ENCODE results near the gene TBC1D22A.

The TBC1D22A gene

GRCh38 chr22:46861468-46862367 is 99.3 kb downstream of the TBC1D22A start:
- no peak overlapping the region for H3K27ac ChIP-seq (ENCODE audit: low read length)
- no peak overlapping the region for H3K9ac ChIP-seq (ENCODE audit: low read length in 2 of 2)
- H3K9me3 ChIP-seq (ENCODE audit: control insufficient read depth in 2 of 2, low read length in 2 of 2), result no peaks in the 10 kb centered on the region
- H3K4me1 ChIP-seq (ENCODE audit: control insufficient read depth, insufficient read depth, low read length), result no peaks in the 10 kb centered on the region
- no peaks in the 10 kb centered on the region for H3K36me3 ChIP-seq (ENCODE audit: control insufficient read depth in 2 of 2, insufficient read depth in 2 of 2, low read length in 2 of 2)
- no peak overlapping the region for H3K4me3 ChIP-seq (ENCODE audit: low read length in 2 of 2)
- no peaks in the 10 kb centered on the region for H3K27me3 ChIP-seq (ENCODE audit: control insufficient read depth in 1 of 2, insufficient read depth in 2 of 2, low read length in 2 of 2)

GRCh38 chr22:46862418-46863324 is 100.2 kb downstream of the TBC1D22A start:
- no peaks in the 10 kb centered on the region for H3K36me3 ChIP-seq (ENCODE audit: control insufficient read depth in 2 of 2, insufficient read depth in 2 of 2, low read length in 2 of 2)
- no peak overlapping the region for H3K9ac ChIP-seq (ENCODE audit: low read length in 2 of 2)
- no peak overlapping the region for H3K4me3 ChIP-seq (ENCODE audit: low read length in 2 of 2)
- no peaks in the 10 kb centered on the region for H3K27me3 ChIP-seq (ENCODE audit: control insufficient read depth in 1 of 2, insufficient read depth in 2 of 2, low read length in 2 of 2)
- no peak overlapping the region for H3K27ac ChIP-seq (ENCODE audit: low read length)
- H3K4me1 ChIP-seq (ENCODE audit: control insufficient read depth, insufficient read depth, low read length), result no peaks in the 10 kb centered on the region
- no peaks in the 10 kb centered on the region for H3K9me3 ChIP-seq (ENCODE audit: control insufficient read depth in 2 of 2, low read length in 2 of 2)

- peaks cover 0 to 2% of the 10 kb centered on the region in 2 donors for H3K9me3 ChIP-seq (ENCODE audit: control insufficient read depth in 2 of 2, low read length in 2 of 2)
- no peak overlapping the region for H3K4me3 ChIP-seq (ENCODE audit: low read length in 2 of 2)
- no peak overlapping the region for H3K9ac ChIP-seq (ENCODE audit: low read length in 2 of 2)
- no peaks in the 10 kb centered on the region for H3K36me3 ChIP-seq (ENCODE audit: control insufficient read depth in 2 of 2, insufficient read depth in 2 of 2, low read length in 2 of 2)
- no peaks in the 10 kb centered on the region for H3K27me3 ChIP-seq (ENCODE audit: control insufficient read depth in 1 of 2, insufficient read depth in 2 of 2, low read length in 2 of 2)
- no peak overlapping the region for H3K27ac ChIP-seq (ENCODE audit: low read length)
- H3K4me1 ChIP-seq (ENCODE audit: control insufficient read depth, insufficient read depth, low read length), result no peaks in the 10 kb centered on the region
These were observed 101.3 kb downstream of the TBC1D22A start for GRCh38 chr22:46863794-46864193.

GRCh38 chr22:46864314-46865051 is 102.0 kb downstream of the TBC1D22A start:
- Histone ChIP-seq H3K4me1 (ENCODE audit: control insufficient read depth, insufficient read depth, low read length) (no peaks in the 10 kb centered on the region), H3K9ac (ENCODE audit: low read length in 2 of 2) (no peak overlapping the region), H3K27ac (ENCODE audit: low read length) (no peak overlapping the region), H3K27me3 (ENCODE audit: control insufficient read depth in 1 of 2, insufficient read depth in 2 of 2, low read length in 2 of 2) (no peaks in the 10 kb centered on the region), H3K36me3 (ENCODE audit: control insufficient read depth in 2 of 2, insufficient read depth in 2 of 2, low read length in 2 of 2) (no peaks in the 10 kb centered on the region), H3K9me3 (ENCODE audit: control insufficient read depth in 2 of 2, low read length in 2 of 2) (peaks cover 0 to 6% of the 10 kb centered on the region in 2 donors), H3K4me3 (ENCODE audit: low read length in 2 of 2) (no peak overlapping the region)

- no peaks in the 10 kb centered on the region for H3K4me1 ChIP-seq (ENCODE audit: control insufficient read depth, insufficient read depth, low read length)
- H3K4me3 ChIP-seq (ENCODE audit: low read length in 2 of 2), result no peak overlapping the region
- H3K9ac ChIP-seq (ENCODE audit: low read length in 2 of 2), result no peak overlapping the region
- no peaks in the 10 kb centered on the region for H3K36me3 ChIP-seq (ENCODE audit: control insufficient read depth in 2 of 2, insufficient read depth in 2 of 2, low read length in 2 of 2)
- peaks cover 0 to 6% of the 10 kb centered on the region in 2 donors for H3K9me3 ChIP-seq (ENCODE audit: control insufficient read depth in 2 of 2, low read length in 2 of 2)
- no peak overlapping the region for H3K27ac ChIP-seq (ENCODE audit: low read length)
- no peaks in the 10 kb centered on the region for H3K27me3 ChIP-seq (ENCODE audit: control insufficient read depth in 1 of 2, insufficient read depth in 2 of 2, low read length in 2 of 2)
These were observed 102.6 kb downstream of the TBC1D22A start for GRCh38 chr22:46865052-46865434.

- Histone ChIP-seq H3K4me1 (ENCODE audit: control insufficient read depth, insufficient read depth, low read length) (no peaks in the 10 kb centered on the region), H3K27me3 (ENCODE audit: control insufficient read depth in 1 of 2, insufficient read depth in 2 of 2, low read length in 2 of 2) (no peaks in the 10 kb centered on the region), H3K4me3 (ENCODE audit: low read length in 2 of 2) (no peak overlapping the region), H3K36me3 (ENCODE audit: control insufficient read depth in 2 of 2, insufficient read depth in 2 of 2, low read length in 2 of 2) (no peaks in the 10 kb centered on the region), H3K9ac (ENCODE audit: low read length in 2 of 2) (no peak overlapping the region), H3K27ac (ENCODE audit: low read length) (no peak overlapping the region), H3K9me3 (ENCODE audit: control insufficient read depth in 2 of 2, low read length in 2 of 2) (peaks cover 2 to 9% of the 10 kb centered on the region in 2 donors)
These were observed 103.2 kb downstream of the TBC1D22A start for GRCh38 chr22:46865642-46866041.

GRCh38 chr22:46866591-46866990 is 104.1 kb downstream of the TBC1D22A start:
- no peak overlapping the region for H3K27ac ChIP-seq (ENCODE audit: low read length)
- no peaks in the 10 kb centered on the region for H3K27me3 ChIP-seq (ENCODE audit: control insufficient read depth in 1 of 2, insufficient read depth in 2 of 2, low read length in 2 of 2)
- no peaks in the 10 kb centered on the region for H3K36me3 ChIP-seq (ENCODE audit: control insufficient read depth in 2 of 2, insufficient read depth in 2 of 2, low read length in 2 of 2)
- no peaks in the 10 kb centered on the region for H3K4me1 ChIP-seq (ENCODE audit: control insufficient read depth, insufficient read depth, low read length)
- H3K4me3 ChIP-seq (ENCODE audit: low read length in 2 of 2), result no peak overlapping the region
- no peak overlapping the region for H3K9ac ChIP-seq (ENCODE audit: low read length in 2 of 2)
- peaks cover 3 to 13% of the 10 kb centered on the region in 2 donors for H3K9me3 ChIP-seq (ENCODE audit: control insufficient read depth in 2 of 2, low read length in 2 of 2)

GRCh38 chr22:46867106-46867505 is 104.7 kb downstream of the TBC1D22A start:
- Histone ChIP-seq H3K27ac (ENCODE audit: low read length) (no peak overlapping the region), H3K36me3 (ENCODE audit: control insufficient read depth in 2 of 2, insufficient read depth in 2 of 2, low read length in 2 of 2) (no peaks in the 10 kb centered on the region), H3K9ac (ENCODE audit: low read length in 2 of 2) (no peak overlapping the region), H3K4me3 (ENCODE audit: low read length in 2 of 2) (no peak overlapping the region), H3K9me3 (ENCODE audit: control insufficient read depth in 2 of 2, low read length in 2 of 2) (peaks cover 3 to 13% of the 10 kb centered on the region in 2 donors), H3K4me1 (ENCODE audit: control insufficient read depth, insufficient read depth, low read length) (no peaks in the 10 kb centered on the region), H3K27me3 (ENCODE audit: control insufficient read depth in 1 of 2, insufficient read depth in 2 of 2, low read length in 2 of 2) (no peaks in the 10 kb centered on the region)

GRCh38 chr22:46869329-46869728 is 106.9 kb downstream of the TBC1D22A start:
- H3K27me3 ChIP-seq (ENCODE audit: control insufficient read depth in 1 of 2, insufficient read depth in 2 of 2, low read length in 2 of 2), result no peaks in the 10 kb centered on the region
- no peak overlapping the region for H3K27ac ChIP-seq (ENCODE audit: low read length)
- H3K9ac ChIP-seq (ENCODE audit: low read length in 2 of 2), result no peak overlapping the region
- peaks cover 7 to 19% of the 10 kb centered on the region in 2 donors for H3K9me3 ChIP-seq (ENCODE audit: control insufficient read depth in 2 of 2, low read length in 2 of 2)
- no peak overlapping the region for H3K4me3 ChIP-seq (ENCODE audit: low read length in 2 of 2)
- H3K4me1 ChIP-seq (ENCODE audit: control insufficient read depth, insufficient read depth, low read length), result no peaks in the 10 kb centered on the region
- H3K36me3 ChIP-seq (ENCODE audit: control insufficient read depth in 2 of 2, insufficient read depth in 2 of 2, low read length in 2 of 2), result no peaks in the 10 kb centered on the region

- H3K4me3 ChIP-seq (ENCODE audit: low read length in 2 of 2), result no peak overlapping the region
- no peaks in the 10 kb centered on the region for H3K36me3 ChIP-seq (ENCODE audit: control insufficient read depth in 2 of 2, insufficient read depth in 2 of 2, low read length in 2 of 2)
- no peaks in the 10 kb centered on the region for H3K27me3 ChIP-seq (ENCODE audit: control insufficient read depth in 1 of 2, insufficient read depth in 2 of 2, low read length in 2 of 2)
- H3K27ac ChIP-seq (ENCODE audit: low read length), result no peak overlapping the region
- H3K9ac ChIP-seq (ENCODE audit: low read length in 2 of 2), result no peak overlapping the region
- peaks cover 7 to 19% of the 10 kb centered on the region in 2 donors for H3K9me3 ChIP-seq (ENCODE audit: control insufficient read depth in 2 of 2, low read length in 2 of 2)
- no peaks in the 10 kb centered on the region for H3K4me1 ChIP-seq (ENCODE audit: control insufficient read depth, insufficient read depth, low read length)
These were observed 107.5 kb downstream of the TBC1D22A start for GRCh38 chr22:46869831-46870441.
